ENCODE results near the gene NPY. TPM values are rescaled to one million over a fixed set of nuclear protein-coding genes. Genes with fewer than 3 reads are reported as not detected.

The NPY gene
- total and polyA plus RNA-seq, 2 donors (not counting 1 experiment from before 2014, with no cell fraction given), result not detected

DNA sequence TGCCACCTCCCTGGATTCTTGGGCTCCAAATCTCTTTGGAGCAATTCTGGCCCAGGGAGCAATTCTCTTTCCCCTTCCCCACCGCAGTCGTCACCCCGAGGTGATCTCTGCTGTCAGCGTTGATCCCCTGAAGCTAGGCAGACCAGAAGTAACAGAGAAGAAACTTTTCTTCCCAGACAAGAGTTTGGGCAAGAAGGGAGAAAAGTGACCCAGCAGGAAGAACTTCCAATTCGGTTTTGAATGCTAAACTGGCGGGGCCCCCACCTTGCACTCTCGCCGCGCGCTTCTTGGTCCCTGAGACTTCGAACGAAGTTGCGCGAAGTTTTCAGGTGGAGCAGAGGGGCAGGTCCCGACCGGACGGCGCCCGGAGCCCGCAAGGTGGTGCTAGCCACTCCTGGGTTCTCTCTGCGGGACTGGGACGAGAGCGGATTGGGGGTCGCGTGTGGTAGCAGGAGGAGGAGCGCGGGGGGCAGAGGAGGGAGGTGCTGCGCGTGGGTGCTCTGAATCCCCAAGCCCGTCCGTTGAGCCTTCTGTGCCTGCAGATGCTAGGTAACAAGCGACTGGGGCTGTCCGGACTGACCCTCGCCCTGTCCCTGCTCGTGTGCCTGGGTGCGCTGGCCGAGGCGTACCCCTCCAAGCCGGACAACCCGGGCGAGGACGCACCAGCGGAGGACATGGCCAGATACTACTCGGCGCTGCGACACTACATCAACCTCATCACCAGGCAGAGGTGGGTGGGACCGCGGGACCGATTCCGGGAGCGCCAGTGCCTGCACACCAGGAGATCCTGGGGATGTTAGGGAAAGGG, 913 bp downstream of the NPY start:
- H3K27me3 ChIP-seq (ENCODE audit: control insufficient read depth, insufficient read depth, low read length), result peaks cover 6% of the 10 kb centered on the region
- H3K9me3 ChIP-seq (ENCODE audit: control insufficient read depth, insufficient read depth, low read depth, low read length), result no peaks in the 10 kb centered on the region
- no peak overlapping the region for H3K4me2 ChIP-seq (ENCODE audit: extremely low read depth, insufficient read depth, low read length)
- H3K9ac ChIP-seq (ENCODE audit: insufficient read depth, low read length), result no peak overlapping the region
- no peak for DNase-seq (ENCODE audit: low read depth in 2 of 2)
- TF ChIP-seq EZH2 (IDR thresholded peaks at IDR 0.05; ENCODE audit: low read length, missing control alignments) (peak; percentile 59), CTCF (conservative IDR thresholded peaks at IDR 0.05 in 1 of 2, IDR thresholded peaks at IDR 0.05 in 1 of 2; ENCODE audit: low read depth in 1 of 2, low read length in 2 of 2) (no peak)
- no peak overlapping the region for H3K4me3 ChIP-seq (replicated peaks in 1 of 4; ENCODE audit: control extremely low read depth in 1 of 4, insufficient read depth in 1 of 4, low read depth in 3 of 4, low read length in 4 of 4)
- H4K20me1 ChIP-seq (ENCODE audit: control insufficient read depth, extremely low read depth, insufficient read depth, low read length), result no peaks in the 10 kb centered on the region
- H3K36me3 ChIP-seq (ENCODE audit: control insufficient read depth, insufficient read depth, low read length), result no peaks in the 10 kb centered on the region
- H2AFZ ChIP-seq (ENCODE audit: low read length), result no peak overlapping the region
- H3K4me1 ChIP-seq (ENCODE audit: control insufficient read depth, extremely low read depth, insufficient read depth, low read length), result no peaks in the 10 kb centered on the region
- no peaks in the 10 kb centered on the region for H3K79me2 ChIP-seq (ENCODE audit: control insufficient read depth, insufficient read depth, low read length)
- no peak overlapping the region for H3K27ac ChIP-seq (ENCODE audit: insufficient read depth, low read length)

DNA sequence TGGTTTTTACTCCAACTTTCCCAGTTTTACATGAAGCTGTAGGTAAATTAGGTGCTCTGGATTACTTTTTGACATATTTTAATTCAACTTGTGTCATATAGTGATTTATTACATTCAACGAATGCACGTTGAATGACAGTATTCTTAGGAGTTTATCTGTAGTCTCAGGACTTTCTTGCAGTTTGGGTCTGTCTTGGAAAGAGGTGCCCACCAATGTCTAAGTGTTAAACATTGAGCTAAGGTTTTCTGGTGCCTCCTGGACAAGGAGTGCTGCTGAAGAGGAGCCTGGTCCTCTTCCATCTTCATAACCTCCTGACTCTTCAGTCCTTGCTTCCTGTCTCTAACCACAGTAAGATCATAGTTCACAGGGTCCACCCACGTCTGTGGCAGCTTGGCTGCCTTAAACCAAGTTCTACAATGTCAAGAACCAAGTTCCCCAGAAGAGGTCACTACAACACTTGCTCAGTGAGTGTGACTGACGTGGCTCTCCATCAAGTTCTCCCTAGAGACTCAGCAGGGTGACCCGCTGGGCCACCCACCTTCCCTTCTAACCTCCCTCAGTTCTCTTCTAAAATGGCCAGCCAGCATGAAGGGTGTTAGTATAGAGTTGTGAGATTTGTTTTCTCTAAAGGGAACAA, 6.1 kb downstream of the NPY start:
- H3K9me3 ChIP-seq (ENCODE audit: control insufficient read depth, insufficient read depth, low read depth, low read length), result no peaks in the 10 kb centered on the region
- no peaks in the 10 kb centered on the region for H3K4me1 ChIP-seq (ENCODE audit: control insufficient read depth, extremely low read depth, insufficient read depth, low read length)
- no peak overlapping the region for H3K9ac ChIP-seq (ENCODE audit: insufficient read depth, low read length)
- no peak overlapping the region for H3K4me2 ChIP-seq (ENCODE audit: extremely low read depth, insufficient read depth, low read length)
- TF ChIP-seq CTCF (conservative IDR thresholded peaks at IDR 0.05 in 1 of 2, IDR thresholded peaks at IDR 0.05 in 1 of 2; ENCODE audit: low read depth in 1 of 2, low read length in 2 of 2), result peak in 1 of 2 donors; percentile 33
- TF ChIP-seq EZH2 (IDR thresholded peaks at IDR 0.05; ENCODE audit: low read length, missing control alignments), result no peak
- H3K4me3 ChIP-seq (replicated peaks in 1 of 4; ENCODE audit: control extremely low read depth in 1 of 4, insufficient read depth in 1 of 4, low read depth in 3 of 4, low read length in 4 of 4), result no peak overlapping the region
- no peak overlapping the region for H2AFZ ChIP-seq (ENCODE audit: low read length)
- H3K27ac ChIP-seq (ENCODE audit: insufficient read depth, low read length), result no peak overlapping the region
- H3K79me2 ChIP-seq (ENCODE audit: control insufficient read depth, insufficient read depth, low read length), result no peaks in the 10 kb centered on the region
- peaks cover 4% of the 10 kb centered on the region for H3K27me3 ChIP-seq (ENCODE audit: control insufficient read depth, insufficient read depth, low read length)
- H3K36me3 ChIP-seq (ENCODE audit: control insufficient read depth, insufficient read depth, low read length), result no peaks in the 10 kb centered on the region
- no peaks in the 10 kb centered on the region for H4K20me1 ChIP-seq (ENCODE audit: control insufficient read depth, extremely low read depth, insufficient read depth, low read length)
- peak; percentile 36 to 58 for DNase-seq (ENCODE audit: low read depth in 2 of 2)

GRCh38 chr7:24291271-24291670, 7.3 kb downstream of the NPY start:
- DNase-seq (ENCODE audit: low read depth in 2 of 2), result no peak

More at GRCh38 chr7:24291271-24291670, 7.3 kb downstream of the NPY start:
- Histone ChIP-seq H3K27ac (ENCODE audit: insufficient read depth, low read length) (no peak overlapping the region), H3K4me1 (ENCODE audit: control insufficient read depth, extremely low read depth, insufficient read depth, low read length) (no peaks in the 10 kb centered on the region), H4K20me1 (ENCODE audit: control insufficient read depth, extremely low read depth, insufficient read depth, low read length) (no peaks in the 10 kb centered on the region), H3K4me2 (ENCODE audit: extremely low read depth, insufficient read depth, low read length) (no peak overlapping the region), H3K9ac (ENCODE audit: insufficient read depth, low read length) (no peak overlapping the region), H3K27me3 (ENCODE audit: control insufficient read depth, insufficient read depth, low read length) (no peaks in the 10 kb centered on the region), H3K79me2 (ENCODE audit: control insufficient read depth, insufficient read depth, low read length) (no peaks in the 10 kb centered on the region), H3K36me3 (ENCODE audit: control insufficient read depth, insufficient read depth, low read length) (no peaks in the 10 kb centered on the region), H3K9me3 (ENCODE audit: control insufficient read depth, insufficient read depth, low read depth, low read length) (no peaks in the 10 kb centered on the region), H2AFZ (ENCODE audit: low read length) (no peak overlapping the region), H3K4me3 (replicated peaks in 1 of 4; ENCODE audit: control extremely low read depth in 1 of 4, insufficient read depth in 1 of 4, low read depth in 3 of 4, low read length in 4 of 4) (no peak overlapping the region)
- TF ChIP-seq EZH2 (IDR thresholded peaks at IDR 0.05; ENCODE audit: low read length, missing control alignments) (no peak), CTCF (conservative IDR thresholded peaks at IDR 0.05 in 1 of 2, IDR thresholded peaks at IDR 0.05 in 1 of 2; ENCODE audit: low read depth in 1 of 2, low read length in 2 of 2) (no peak)

Measured in fibroblast of lung (primary cell).